ENCODE measurements around the gene PRSS1. TPM values are rescaled to one million over a fixed set of nuclear protein-coding genes. Genes with fewer than 3 reads are reported as not detected.
A peak's percentile ranks its signal among the peaks of the same experiment; 100 is the strongest.
"Not testable (repeated sequence)": the region's sequence is repeated elsewhere in the genome, so short reads cannot be mapped to it uniquely, and the experiment has no call there.

The PRSS1 gene
- total RNA-seq, 1 experiment from 2014 or later, result not detected

DNA sequence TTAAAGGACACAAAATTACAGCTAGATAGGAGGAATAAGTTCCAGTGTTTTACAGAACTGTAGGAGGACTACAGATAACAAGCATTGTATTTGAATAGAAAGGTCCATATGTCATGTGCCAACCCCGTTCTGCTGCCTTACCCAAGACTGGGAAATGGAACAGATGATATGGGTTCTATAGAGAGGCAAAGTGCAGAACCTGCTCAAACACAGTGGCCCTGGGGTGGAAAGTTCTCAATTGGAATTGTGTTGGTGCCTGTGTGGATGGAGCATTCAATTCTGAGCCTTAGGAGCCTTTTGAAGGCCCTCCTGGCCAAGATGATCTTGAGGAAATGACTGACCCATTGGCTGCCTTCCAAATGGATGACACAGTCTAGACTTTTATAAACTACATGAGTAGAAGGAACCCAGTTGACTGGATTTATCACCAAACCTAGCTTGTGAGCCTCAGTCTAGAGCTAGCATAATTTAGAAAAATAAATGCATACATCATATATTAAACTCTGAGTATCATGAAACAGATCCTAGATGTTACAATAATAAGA is 4.1 kb upstream of the PRSS1 start:
- no peak for DNase-seq (ENCODE audit: low spot score)
- in situ Hi-C loops (cut with HindIII; ENCODE audit: low sequenced_read_pairs), result no loop called here

DNA sequence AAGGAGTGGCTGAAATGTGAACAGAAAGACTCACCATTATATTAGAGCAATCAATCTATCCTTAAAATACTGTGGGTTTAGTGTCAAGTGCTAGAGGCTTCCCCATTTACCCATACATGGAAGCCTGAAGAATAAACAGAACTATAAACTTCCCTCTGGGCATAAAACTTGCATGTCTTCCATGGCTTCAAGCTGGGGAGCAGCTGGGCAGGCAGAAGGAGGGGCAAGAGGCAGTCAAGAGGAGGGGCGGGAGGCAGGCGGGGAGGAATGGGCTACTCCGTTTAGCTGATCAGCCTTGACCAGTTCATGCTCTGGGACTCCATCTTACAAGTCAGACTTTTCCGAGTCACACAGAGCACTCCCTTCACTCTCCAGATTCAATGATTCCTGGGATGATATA is 3.5 kb upstream of the PRSS1 start:
- in situ Hi-C loops (cut with HindIII; ENCODE audit: low sequenced_read_pairs), result no loop called here
- no peak for DNase-seq (ENCODE audit: low spot score)

- no peak for DNase-seq (ENCODE audit: low spot score)
- in situ Hi-C loops (cut with HindIII; ENCODE audit: low sequenced_read_pairs), result no loop called here
Observed at GRCh38 chr7:142746264-142746663, 3.0 kb upstream of the PRSS1 start.

DNA sequence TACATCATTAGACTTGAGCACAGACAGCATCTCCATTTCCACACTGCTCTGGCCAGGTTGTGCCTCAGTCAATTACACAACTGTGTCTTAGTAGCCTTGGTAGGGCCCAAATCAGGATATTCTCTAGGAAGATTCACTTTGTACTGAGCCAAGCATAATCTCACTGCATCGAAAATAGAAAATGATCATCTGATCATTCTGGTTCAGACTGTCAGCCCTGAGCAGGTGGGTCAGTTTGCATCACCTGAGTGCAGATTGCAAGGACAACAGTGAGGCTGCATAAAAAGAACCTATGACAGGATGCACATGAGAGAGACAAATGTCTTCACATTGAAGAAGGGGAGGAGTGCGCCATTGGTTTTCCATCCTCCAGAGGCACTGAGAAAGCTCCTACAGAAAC is 862 bp upstream of the PRSS1 start:
- in situ Hi-C loops (cut with HindIII; ENCODE audit: low sequenced_read_pairs); DNase-seq (ENCODE audit: low spot score): not testable (repeated sequence)

- no peak for DNase-seq (ENCODE audit: low spot score)
- in situ Hi-C loops (cut with HindIII; ENCODE audit: low sequenced_read_pairs), result no loop called here
Observed at GRCh38 chr7:142750321-142750938, 1.2 kb downstream of the PRSS1 start.

- in situ Hi-C loops (cut with HindIII; ENCODE audit: low sequenced_read_pairs); DNase-seq (ENCODE audit: low spot score): not testable (repeated sequence)
Observed at GRCh38 chr7:142751526-142752175, 2.4 kb downstream of the PRSS1 start.

GRCh38 chr7:142752376-142753225 is 3.3 kb downstream of the PRSS1 start:
- no peak for DNase-seq (ENCODE audit: low spot score)
- in situ Hi-C loops (cut with HindIII; ENCODE audit: low sequenced_read_pairs), result no loop called here

DNA sequence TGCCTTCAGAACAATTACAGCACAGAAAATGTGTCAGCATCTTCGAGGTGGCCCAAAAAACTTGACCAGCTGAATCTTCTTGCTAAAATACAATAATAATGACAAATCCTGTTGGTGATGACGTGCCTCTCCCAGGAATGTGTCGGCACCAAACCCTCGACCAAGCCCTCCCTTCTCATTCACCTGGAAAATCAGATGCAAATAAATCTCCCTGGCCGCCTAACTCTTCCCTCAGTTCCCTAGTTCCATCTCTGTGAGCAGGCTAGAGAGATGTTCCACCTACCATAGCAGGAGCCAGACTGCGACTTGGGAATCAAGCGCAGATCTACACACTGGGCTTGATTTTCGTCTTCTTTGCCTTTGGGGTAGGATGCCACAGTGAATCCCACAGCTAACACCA is 4.1 kb downstream of the PRSS1 start:
- DNase-seq (ENCODE audit: low spot score), result no peak
- in situ Hi-C loops (cut with HindIII; ENCODE audit: low sequenced_read_pairs), result no loop called here

DNA sequence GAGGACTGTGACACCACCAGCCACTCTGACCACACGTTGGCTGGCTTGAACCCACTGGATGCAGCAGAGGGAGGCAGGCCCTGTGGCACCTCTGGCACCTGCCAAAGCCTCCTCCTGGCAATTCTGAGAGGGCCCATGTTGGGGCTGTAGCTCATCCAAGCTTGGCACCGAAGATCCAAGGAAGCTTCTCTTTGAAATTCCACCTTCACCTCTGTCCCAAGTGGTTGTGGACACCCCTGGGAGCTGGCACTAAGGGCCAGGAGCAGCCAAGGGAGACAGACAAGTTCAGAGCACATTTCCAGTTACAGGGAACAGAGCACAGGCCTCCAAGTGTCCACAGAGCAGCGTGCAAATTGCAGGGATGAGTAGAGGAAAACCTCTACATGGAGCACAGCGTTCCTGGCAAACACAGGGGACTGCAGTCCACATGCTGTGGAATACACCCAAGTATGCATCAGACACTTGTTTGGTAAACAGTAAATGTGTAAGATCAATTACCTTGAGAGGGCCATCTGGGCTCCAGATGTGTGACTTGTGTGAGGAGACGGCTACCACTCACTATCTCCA is 4.7 kb downstream of the PRSS1 start:
- in situ Hi-C loops (cut with HindIII; ENCODE audit: low sequenced_read_pairs), result not testable (repeated sequence)

DNA sequence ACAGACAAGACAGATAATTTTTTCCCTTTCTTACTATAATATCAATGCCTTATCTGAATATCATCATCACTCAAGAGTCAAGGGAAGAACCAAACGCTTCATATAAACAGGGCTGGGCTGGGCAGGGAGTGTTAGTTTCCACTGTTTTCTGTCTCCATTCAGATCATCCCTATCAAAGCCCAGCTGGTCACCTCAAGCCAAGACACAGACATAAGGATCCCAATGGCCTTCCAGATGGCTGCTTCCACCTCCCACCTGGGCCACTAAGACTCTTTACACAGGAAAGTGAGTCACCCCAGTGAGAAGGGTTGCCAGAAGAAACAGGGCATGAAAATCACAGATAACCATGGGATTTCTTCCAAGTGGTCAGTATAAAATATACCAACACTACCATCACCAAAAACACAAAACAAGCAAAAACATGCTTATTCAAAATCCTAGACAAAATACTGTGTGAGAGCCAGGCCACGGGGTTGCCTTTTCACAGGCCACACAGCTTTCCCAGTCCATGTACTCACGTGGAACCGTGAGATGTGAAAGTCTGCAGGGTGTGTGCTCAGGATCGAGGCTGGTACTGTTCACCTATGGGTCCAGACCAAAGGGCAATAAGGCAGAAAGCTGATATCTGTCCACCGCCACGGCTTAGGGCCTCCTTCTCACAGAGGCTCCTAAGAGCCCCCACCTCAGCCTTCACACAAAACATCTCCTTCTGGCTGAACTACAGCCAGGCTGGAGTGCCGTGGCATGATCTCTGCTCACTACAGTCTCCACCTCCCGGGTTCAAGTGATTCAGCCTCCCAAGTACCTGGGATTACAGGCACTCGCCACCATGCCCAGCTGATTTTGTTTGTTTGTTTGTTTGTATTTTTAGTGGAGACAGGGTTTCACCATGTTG is 5.7 kb downstream of the PRSS1 start:
- DNase-seq (ENCODE audit: low spot score), result peak; percentile 93
- in situ Hi-C loops (cut with HindIII; ENCODE audit: low sequenced_read_pairs), result no loop called here

More for the DNA sequence above, 4.7 kb downstream of the PRSS1 start:
- not testable (repeated sequence) for DNase-seq (ENCODE audit: low spot score)

DNA sequence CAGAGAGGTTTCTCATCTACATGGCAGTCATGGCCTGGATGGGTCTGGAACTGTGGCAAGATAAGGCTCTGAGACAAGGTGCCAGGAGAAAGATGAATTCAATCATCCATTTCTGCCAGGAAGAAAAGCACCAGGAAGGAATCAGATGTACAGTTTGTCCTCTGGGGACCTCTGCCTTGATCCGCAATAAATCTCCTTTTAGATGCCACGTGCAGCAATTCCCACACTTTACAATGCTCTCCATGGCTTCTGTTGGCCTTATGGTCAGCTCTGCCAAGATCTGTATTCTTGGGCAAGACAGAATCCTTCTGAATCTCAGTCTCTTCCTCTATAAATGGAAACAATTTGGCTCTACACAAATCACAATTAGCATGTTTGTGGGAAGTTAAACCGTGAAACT is 9.0 kb downstream of the PRSS1 start:
- DNase-seq (ENCODE audit: low spot score); in situ Hi-C loops (cut with HindIII; ENCODE audit: low sequenced_read_pairs): not testable (repeated sequence)

GRCh38 chr7:142759433-142759832 is 10.2 kb downstream of the PRSS1 start:
- DNase-seq (ENCODE audit: low spot score), result peak; percentile 51
- in situ Hi-C loops (cut with HindIII; ENCODE audit: low sequenced_read_pairs), result no loop called here

- in situ Hi-C loops (cut with HindIII; ENCODE audit: low sequenced_read_pairs), result no loop called here
- no peak for DNase-seq (ENCODE audit: low spot score)
Observed at GRCh38 chr7:142760071-142760642, 10.9 kb downstream of the PRSS1 start.

GRCh38 chr7:142761606-142762005 is 12.3 kb downstream of the PRSS1 start:
- in situ Hi-C loops (cut with HindIII; ENCODE audit: low sequenced_read_pairs); DNase-seq (ENCODE audit: low spot score): not testable (repeated sequence)

DNA sequence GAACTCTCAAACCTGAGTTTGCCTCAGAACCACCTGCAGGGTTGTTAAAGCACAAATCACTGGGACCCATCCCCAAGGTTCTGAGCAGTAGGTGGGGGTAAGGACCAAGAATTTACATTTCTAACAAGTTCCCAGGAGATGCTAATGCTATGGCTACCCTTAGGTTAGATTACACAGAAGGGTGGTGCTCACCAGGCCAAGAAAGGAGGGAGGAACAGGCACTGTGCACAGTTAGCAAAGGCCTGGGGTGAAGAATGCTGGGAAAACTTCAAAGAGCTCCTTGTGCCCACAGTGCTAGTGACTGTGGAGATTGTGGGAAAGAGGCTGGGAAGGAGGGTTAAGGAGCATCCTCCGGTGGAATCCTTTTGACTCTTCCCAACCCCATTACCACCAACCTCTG is 12.8 kb downstream of the PRSS1 start:
- in situ Hi-C loops (cut with HindIII; ENCODE audit: low sequenced_read_pairs), result no loop called here

DNA sequence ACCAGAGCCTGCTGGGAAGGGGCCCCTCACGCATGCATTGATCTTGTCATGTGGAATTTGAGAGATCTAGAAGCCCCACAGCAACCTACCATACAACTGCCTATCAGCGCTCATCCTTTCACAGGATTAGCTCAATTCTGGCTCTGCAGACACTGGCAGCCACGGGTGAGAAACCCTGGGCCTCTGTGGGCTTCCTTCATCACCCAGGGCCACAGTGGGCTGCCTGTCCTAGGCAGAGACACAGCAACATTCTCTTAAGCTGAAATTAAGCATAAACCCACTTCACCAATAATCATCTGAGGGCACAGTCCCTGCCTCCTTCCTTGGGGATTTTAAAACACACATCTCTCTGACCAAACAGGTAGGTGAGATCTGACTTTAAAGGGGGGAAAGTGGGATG is 18.2 kb downstream of the PRSS1 start:
- in situ Hi-C loops (cut with HindIII; ENCODE audit: low sequenced_read_pairs), result no loop called here
- no peak for DNase-seq (ENCODE audit: low spot score)

More for the DNA sequence above, 12.8 kb downstream of the PRSS1 start:
- no peak for DNase-seq (ENCODE audit: low spot score)

- in situ Hi-C loops (cut with HindIII; ENCODE audit: low sequenced_read_pairs), result no loop called here
- DNase-seq (ENCODE audit: low spot score), result no peak
Observed at GRCh38 chr7:142767861-142768260, 18.6 kb downstream of the PRSS1 start.

DNA sequence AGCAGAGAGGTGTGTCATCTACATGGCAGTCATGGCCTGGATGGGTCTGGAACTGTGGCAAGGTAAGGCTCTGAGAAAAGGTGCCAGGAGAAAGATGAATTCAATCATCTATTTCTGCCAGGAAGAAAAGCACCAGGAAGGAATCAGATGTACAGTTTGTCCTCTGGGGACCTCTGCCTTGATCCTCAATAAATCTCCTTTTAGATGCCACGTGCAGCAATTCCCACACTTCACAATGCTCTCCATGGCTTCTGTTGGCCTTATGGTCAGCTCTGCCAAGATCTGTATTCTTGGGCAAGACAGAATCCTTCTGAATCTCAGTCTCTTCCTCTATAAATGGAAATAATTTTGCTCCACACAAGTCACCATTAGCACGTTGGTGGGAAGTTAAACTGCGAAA is 19.6 kb downstream of the PRSS1 start:
- DNase-seq (ENCODE audit: low spot score); in situ Hi-C loops (cut with HindIII; ENCODE audit: low sequenced_read_pairs): not testable (repeated sequence)
